Activated CD4-positive, alpha-beta memory T cell treated with anti-CD3 and anti-CD28 coated beads, Interleukin-2, amount 10 ng/mL, durations not matched to agents 7 days and 5 days (primary cell): Measurements from ENCODE around the gene TEX14. TPM values are rescaled to one million over a fixed set of nuclear protein-coding genes. Genes with fewer than 3 reads are reported as not detected.
"Not testable (repeated sequence)": the region's sequence is repeated elsewhere in the genome, so short reads cannot be mapped to it uniquely, and the experiment has no call there.

Experiments used
- CTCF ChIA-PET: fragments of 350-600 bp; sonication (Branson Sonifier 250); formaldehyde crosslinking; loops from one replicate; lab custom pipeline; 2021; ENCODE audit warnings: antibody characterized with exemption, inconsistent platforms; lab: Charles Lee
- POLR2A ChIA-PET: fragments of 350-600 bp; sonication (Branson Sonifier 250); formaldehyde crosslinking; loops from one replicate; lab custom pipeline; 2021; ENCODE audit warnings: antibody characterized with exemption; lab: Charles Lee
- DNase-seq: peaks from one replicate; pipeline ENCODE4 v3.0.0-alpha.2; 2020
- H3K27ac Mint-ChIP-seq: one replicate; pipeline ENCODE4 v1.8.0; 2021; ENCODE audit warnings: mild to moderate bottlenecking, mixed read lengths
- H3K27me3 Mint-ChIP-seq: one replicate; pipeline ENCODE4 v1.8.0; 2021; ENCODE audit warnings: mixed read lengths
- H3K36me3 Mint-ChIP-seq: one replicate; pipeline ENCODE4 v1.8.0; 2021; ENCODE audit warnings: low read depth, mixed read lengths
- H3K4me1 Mint-ChIP-seq: one replicate; pipeline ENCODE4 v1.8.0; 2021; ENCODE audit warnings: mixed read lengths
- H3K4me3 Mint-ChIP-seq: one replicate; pipeline ENCODE4 v1.8.0; 2021; ENCODE audit warnings: mild to moderate bottlenecking, mixed read lengths
- H3K9me3 Mint-ChIP-seq: one replicate; pipeline ENCODE4 v1.8.0; 2021; ENCODE audit warnings: mixed read lengths
- total RNA-seq, 2 experiments: library from RNA; stranded (reverse); gene quantifications; one replicate each; pipeline ENCODE4 v1.2.3, GENCODE V29; 2021

TEX14 gene
- total RNA-seq, 2 experiments from 2014 or later = 0.85 to 0.96 TPM

GRCh38 chr17:58686980-58687379 is 4.9 kb downstream of the TEX14 start:
- H3K36me3 Mint-ChIP-seq = no peaks in the 10 kb centered on the region
- POLR2A ChIA-PET = interaction anchor here (10.8 kb wide), 1 partner anchor 56 kb away, joined by 251 read pairs; no protein-coding TSS in a partner anchor
- peaks cover 2% of the 10 kb centered on the region for H3K27me3 Mint-ChIP-seq
- no peak overlapping the region for H3K4me3 Mint-ChIP-seq
- CTCF ChIA-PET = no interaction called here
- H3K4me1 Mint-ChIP-seq = peaks cover 2% of the 10 kb centered on the region
- no peaks in the 10 kb centered on the region for H3K9me3 Mint-ChIP-seq
- no peak for DNase-seq
- no peak overlapping the region for H3K27ac Mint-ChIP-seq

- ChIA-PET POLR2A (interaction anchor here (2.6 kb wide), 1 partner anchor 52 kb away, joined by 8 read pairs; no protein-coding TSS in a partner anchor), CTCF (interaction anchor here (0.6 to 1.0 kb wide), 2 partner anchors 166 to 582 kb away, joined by 3 to 4 read pairs; no protein-coding TSS in a partner anchor)
- DNase-seq, H3K27ac Mint-ChIP-seq, H3K27me3 Mint-ChIP-seq, H3K4me3 Mint-ChIP-seq, H3K36me3 Mint-ChIP-seq, H3K4me1 Mint-ChIP-seq, H3K9me3 Mint-ChIP-seq: not testable (repeated sequence)
These were observed 7.4 kb downstream of the TEX14 start for GRCh38 chr17:58684462-58684861.

GRCh38 chr17:58684003-58684402 is 7.8 kb downstream of the TEX14 start:
- ChIA-PET POLR2A (interaction anchor here (2.6 kb wide), 1 partner anchor 52 kb away, joined by 8 read pairs; no protein-coding TSS in a partner anchor), CTCF (interaction anchor here (1.0 kb wide), 1 partner anchor 166 kb away, joined by 4 read pairs; no protein-coding TSS in a partner anchor)
- H3K27ac Mint-ChIP-seq = no peak overlapping the region
- H3K4me3 Mint-ChIP-seq = no peak overlapping the region
- no peaks in the 10 kb centered on the region for H3K36me3 Mint-ChIP-seq
- H3K27me3 Mint-ChIP-seq = peaks cover 5% of the 10 kb centered on the region
- DNase-seq = no peak
- no peaks in the 10 kb centered on the region for H3K4me1 Mint-ChIP-seq
- no peaks in the 10 kb centered on the region for H3K9me3 Mint-ChIP-seq

GRCh38 chr17:58680038-58680369 is 11.8 kb downstream of the TEX14 start:
- H3K4me3 Mint-ChIP-seq = no peak overlapping the region
- H3K9me3 Mint-ChIP-seq = no peaks in the 10 kb centered on the region
- CTCF ChIA-PET = interaction anchor here (0.6 to 1.2 kb wide), 2 partner anchors 14 to 43 kb away, joined by 3 to 4 read pairs; no protein-coding TSS in a partner anchor
- no peaks in the 10 kb centered on the region for H3K4me1 Mint-ChIP-seq
- no peaks in the 10 kb centered on the region for H3K36me3 Mint-ChIP-seq
- H3K27ac Mint-ChIP-seq = no peak overlapping the region
- POLR2A ChIA-PET = interaction anchor here (0.6 to 1.8 kb wide), 3 partner anchors 12 to 48 kb away, joined by 3 to 6 read pairs (median 5); partner anchors contain the start of genes RAD51C and TEX14
- peaks cover 5% of the 10 kb centered on the region for H3K27me3 Mint-ChIP-seq
- no peak for DNase-seq

- no peak for DNase-seq
- H3K36me3 Mint-ChIP-seq = no peaks in the 10 kb centered on the region
- H3K27me3 Mint-ChIP-seq = peaks cover 5% of the 10 kb centered on the region
- no peaks in the 10 kb centered on the region for H3K4me1 Mint-ChIP-seq
- ChIA-PET CTCF (interaction anchor here (0.6 to 1.2 kb wide), 3 partner anchors 13 to 660 kb away, joined by 3 to 4 read pairs (median 3); no protein-coding TSS in a partner anchor), POLR2A (interaction anchor here (1.1 to 1.8 kb wide), 2 partner anchors 13 to 48 kb away, joined by 5 to 6 read pairs; partner anchors contain the start of genes RAD51C and TEX14)
- H3K4me3 Mint-ChIP-seq = no peak overlapping the region
- H3K9me3 Mint-ChIP-seq = no peaks in the 10 kb centered on the region
- no peak overlapping the region for H3K27ac Mint-ChIP-seq
These were observed 12.4 kb downstream of the TEX14 start for GRCh38 chr17:58679263-58680037.

GRCh38 chr17:58678287-58678686 is 13.6 kb downstream of the TEX14 start:
- not testable (repeated sequence) for H3K4me3 Mint-ChIP-seq
- POLR2A ChIA-PET = interaction anchor here (1.1 kb wide), 1 partner anchor 46 kb away, joined by 3 read pairs; no protein-coding TSS in a partner anchor

GRCh38 chr17:58677194-58677880 is 14.5 kb downstream of the TEX14 start:
- Mint-ChIP-seq H3K9me3 (no peaks in the 10 kb centered on the region), H3K36me3 (no peaks in the 10 kb centered on the region), H3K27ac (no peak overlapping the region), H3K27me3 (peaks cover 5% of the 10 kb centered on the region), H3K4me1 (no peaks in the 10 kb centered on the region), H3K4me3 (no peak overlapping the region)
- CTCF ChIA-PET = no interaction called here
- DNase-seq = no peak
- POLR2A ChIA-PET = interaction anchor here (1.1 kb wide), 1 partner anchor 45 kb away, joined by 3 read pairs; no protein-coding TSS in a partner anchor

More at GRCh38 chr17:58678287-58678686, 13.6 kb downstream of the TEX14 start:
- H3K27ac Mint-ChIP-seq, H3K36me3 Mint-ChIP-seq, H3K27me3 Mint-ChIP-seq, CTCF ChIA-PET, DNase-seq, H3K9me3 Mint-ChIP-seq, H3K4me1 Mint-ChIP-seq: not testable (repeated sequence)

- CTCF ChIA-PET = interaction anchor here (0.6 kb wide), 1 partner anchor 451 kb away, joined by 3 read pairs; no protein-coding TSS in a partner anchor
These were observed 19.9 kb downstream of the TEX14 start for GRCh38 chr17:58671969-58672368.

GRCh38 chr17:58669853-58670252 is 22.0 kb downstream of the TEX14 start:
- Mint-ChIP-seq H3K27ac (no peak overlapping the region), H3K27me3 (peaks cover 7% of the 10 kb centered on the region), H3K36me3 (no peaks in the 10 kb centered on the region), H3K4me3 (no peak overlapping the region), H3K4me1 (peaks cover 5% of the 10 kb centered on the region), H3K9me3 (no peaks in the 10 kb centered on the region)
- ChIA-PET CTCF (interaction anchor here (1.1 kb wide), 1 partner anchor 305 kb away, joined by 3 read pairs; no protein-coding TSS in a partner anchor), POLR2A (interaction anchor here (1.6 to 34.9 kb wide), 3 partner anchors 10 to 36 kb away, joined by 5 to 759 read pairs (median 8); partner anchors contain the start of gene RAD51C)
- DNase-seq = no peak

More at GRCh38 chr17:58671969-58672368, 19.9 kb downstream of the TEX14 start:
- Mint-ChIP-seq H3K27me3 (peaks cover 7% of the 10 kb centered on the region), H3K27ac (no peak overlapping the region), H3K4me1 (no peaks in the 10 kb centered on the region), H3K36me3 (no peaks in the 10 kb centered on the region), H3K9me3 (no peaks in the 10 kb centered on the region), H3K4me3 (no peak overlapping the region)
- no peak for DNase-seq
- POLR2A ChIA-PET = interaction anchor here (34.9 kb wide), 1 partner anchor 38 kb away, joined by 759 read pairs; no protein-coding TSS in a partner anchor

GRCh38 chr17:58668598-58668935 is 23.3 kb downstream of the TEX14 start:
- no peak overlapping the region for H3K27ac Mint-ChIP-seq
- no peaks in the 10 kb centered on the region for H3K9me3 Mint-ChIP-seq
- ChIA-PET CTCF (interaction anchor here (1.0 kb wide), 1 partner anchor 37 kb away, joined by 3 read pairs; no protein-coding TSS in a partner anchor), POLR2A (interaction anchor here (1.6 to 34.9 kb wide), 2 partner anchors 24 to 35 kb away, joined by 5 to 759 read pairs; partner anchors contain the start of gene RAD51C)
- H3K4me3 Mint-ChIP-seq = no peak overlapping the region
- peaks cover 7% of the 10 kb centered on the region for H3K27me3 Mint-ChIP-seq
- no peaks in the 10 kb centered on the region for H3K36me3 Mint-ChIP-seq
- peaks cover 5% of the 10 kb centered on the region for H3K4me1 Mint-ChIP-seq
- no peak for DNase-seq

- Mint-ChIP-seq H3K9me3 (no peaks in the 10 kb centered on the region), H3K4me1 (peaks cover 5% of the 10 kb centered on the region), H3K27me3 (peaks cover 7% of the 10 kb centered on the region), H3K27ac (no peak overlapping the region), H3K36me3 (no peaks in the 10 kb centered on the region), H3K4me3 (no peak overlapping the region)
- POLR2A ChIA-PET = interaction anchor here (1.2 to 34.9 kb wide), 2 partner anchors 34 to 63 kb away, joined by 3 to 759 read pairs; no protein-coding TSS in a partner anchor
- CTCF ChIA-PET = interaction anchor here (1.0 kb wide), 2 partner anchors 22 to 36 kb away, joined by 3 to 5 read pairs; no protein-coding TSS in a partner anchor
- no peak for DNase-seq
These were observed 23.8 kb downstream of the TEX14 start for GRCh38 chr17:58667934-58668597.

- Mint-ChIP-seq H3K36me3 (no peaks in the 10 kb centered on the region), H3K9me3 (no peaks in the 10 kb centered on the region), H3K4me1 (peaks cover 5% of the 10 kb centered on the region), H3K27me3 (peaks cover 7% of the 10 kb centered on the region), H3K27ac (no peak overlapping the region), H3K4me3 (peak overlapping the region; percentile 4)
- DNase-seq = peak; percentile 45
- ChIA-PET CTCF (interaction anchor here (1.0 kb wide), 1 partner anchor 23 kb away, joined by 5 read pairs; no protein-coding TSS in a partner anchor), POLR2A (interaction anchor here (34.9 kb wide), 1 partner anchor 33 kb away, joined by 759 read pairs; no protein-coding TSS in a partner anchor)
These were observed 25.0 kb downstream of the TEX14 start for GRCh38 chr17:58666858-58667267.
